Umbilical cord (tissue), 1 donor: ENCODE results near the gene ANKRD12. TPM values are rescaled to one million over a fixed set of nuclear protein-coding genes. Genes with fewer than 3 reads are reported as not detected.

Source experiments
- total RNA-seq: library from RNA; depleted of rRNA; stranded (reverse); fragments of >200 nt; gene quantifications from one replicate; pipeline ENCODE4 v1.2.3, GENCODE V29; 2014; ENCODE audit warnings: low replicate concordance; ENCODE audit not compliant: insufficient read depth

Gene ANKRD12
- total RNA-seq, 1 donor from 2014 or later = 39.5 TPM

Other genes with a start within 250 kb of the ANKRD12 start
- 50.8 TPM for gene NDUFV2, start 34.1 kb upstream of the ANKRD12 start, total RNA-seq
- gene TWSG1, start 198.0 kb downstream of the ANKRD12 start, total RNA-seq = 149 TPM